ENCODE measurements around the gene GPR171. TPM values are rescaled to one million over a fixed set of nuclear protein-coding genes. Genes with fewer than 3 reads are reported as not detected.

GPR171 gene
- total RNA-seq, 2 experiments from 2014 or later: 131 to 134 TPM

DNA sequence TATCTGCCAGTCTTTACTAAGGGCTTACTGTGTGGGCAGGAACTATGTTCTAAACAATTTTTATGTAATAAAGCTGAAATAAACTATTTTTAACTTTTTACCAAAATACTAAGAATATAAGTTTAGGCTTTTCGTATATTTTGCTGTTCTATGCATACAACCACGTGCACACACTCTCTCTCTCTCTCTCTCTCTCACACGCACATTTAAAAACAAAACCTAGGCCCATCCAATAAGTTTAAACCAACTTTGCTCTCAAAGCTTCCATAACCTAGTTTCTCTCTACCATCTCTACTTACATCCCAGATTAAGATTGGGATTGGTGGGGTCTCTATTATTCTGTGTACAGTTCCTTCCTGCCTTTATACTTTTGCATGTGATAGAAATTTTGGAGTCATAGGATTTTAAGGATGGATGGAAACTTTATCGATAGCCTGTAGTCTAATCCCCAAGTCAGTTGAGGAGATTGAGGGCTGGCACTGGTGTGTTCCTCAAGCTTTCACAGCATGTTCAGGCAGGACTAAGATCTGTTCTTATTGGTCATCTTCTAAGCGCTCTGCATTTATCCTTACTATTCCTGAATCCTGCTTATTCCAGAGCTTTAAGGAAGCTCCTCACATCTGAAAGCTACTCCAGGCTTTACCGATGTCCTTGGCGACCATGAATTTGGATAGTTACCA lies 1.8 kb downstream of the GPR171 start:
- Mint-ChIP-seq H3K4me3 (peak overlapping the region; percentile 83), H3K9me3 (peaks cover 13% of the 10 kb centered on the region), H3K36me3 (peaks cover 60% of the 10 kb centered on the region), H3K27me3 (peaks cover 4% of the 10 kb centered on the region), H3K27ac (peak overlapping the region; percentile 98), H3K4me1 (peaks cover 52% of the 10 kb centered on the region)
- no peak for DNase-seq

DNA sequence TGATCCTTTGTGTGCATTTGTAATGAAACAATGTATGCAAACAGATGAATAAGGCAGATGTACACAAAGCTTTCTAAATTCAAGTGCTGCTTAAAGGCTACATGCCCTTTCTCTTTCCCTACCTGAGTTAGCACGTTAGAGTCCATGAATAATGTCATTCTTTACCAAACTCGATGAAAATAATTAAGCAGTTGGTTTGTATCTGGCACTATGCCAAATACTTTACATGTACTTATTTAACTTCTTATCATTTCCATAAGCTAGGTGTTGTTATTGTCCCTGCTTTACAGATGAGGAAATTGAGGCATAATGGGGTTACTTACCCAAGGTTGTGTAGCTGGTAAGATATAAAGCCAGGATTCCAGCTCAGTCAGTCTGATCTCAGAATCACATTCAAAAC lies 2.4 kb downstream of the GPR171 start:
- Mint-ChIP-seq H3K27ac (peak overlapping the region; percentile 98), H3K27me3 (peaks cover 4% of the 10 kb centered on the region), H3K4me1 (peaks cover 50% of the 10 kb centered on the region), H3K9me3 (peaks cover 13% of the 10 kb centered on the region), H3K36me3 (peaks cover 65% of the 10 kb centered on the region), H3K4me3 (peak overlapping the region; percentile 83)
- no peak for DNase-seq

DNA sequence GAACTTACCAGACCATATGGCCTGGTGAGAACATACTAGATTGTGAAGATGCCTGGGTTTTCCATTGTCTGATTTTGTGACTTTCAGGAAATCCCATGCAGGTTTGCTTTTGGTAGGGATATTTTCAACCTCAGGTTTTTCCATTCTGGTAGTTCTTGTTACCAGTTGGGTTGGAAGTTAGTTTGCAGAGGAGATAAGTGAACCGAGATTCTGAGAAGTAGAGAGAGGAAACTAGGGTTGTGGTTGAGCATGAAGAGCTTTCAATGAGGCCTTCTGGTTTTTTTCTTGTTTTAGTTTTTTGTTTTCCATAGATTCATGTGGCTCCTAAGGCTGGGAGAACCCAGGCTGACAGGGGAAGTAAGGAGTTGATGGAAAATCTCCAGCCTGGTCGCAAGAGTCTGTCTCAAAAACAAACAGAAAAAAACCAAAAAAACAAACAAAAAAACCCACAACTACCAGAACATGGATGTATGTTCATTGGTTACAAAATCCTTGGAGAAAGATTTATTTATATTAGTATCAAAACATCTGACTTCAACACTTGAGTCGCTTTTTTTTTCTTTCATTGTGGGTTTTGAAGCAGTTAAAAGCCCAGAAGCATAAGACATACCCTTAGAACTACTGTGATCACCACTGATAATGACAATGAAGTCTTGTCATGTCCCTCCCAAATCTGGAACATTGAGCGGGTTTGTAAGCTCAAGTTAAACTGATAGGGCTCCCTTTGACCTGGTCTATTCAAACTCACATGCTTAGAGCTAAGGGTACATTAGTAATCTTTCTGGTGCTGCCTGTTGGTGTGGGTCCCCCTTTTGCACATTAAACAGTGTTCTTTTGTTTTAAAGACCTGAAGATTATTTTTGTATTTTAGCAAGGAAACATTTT lies 3.2 kb downstream of the GPR171 start:
- Mint-ChIP-seq H3K9me3 (peaks cover 13% of the 10 kb centered on the region), H3K27ac (peak overlapping the region; percentile 98), H3K4me3 (peak overlapping the region; percentile 83), H3K36me3 (peaks cover 65% of the 10 kb centered on the region), H3K4me1 (peaks cover 42% of the 10 kb centered on the region), H3K27me3 (peaks cover 4% of the 10 kb centered on the region)
- no peak for DNase-seq

DNA sequence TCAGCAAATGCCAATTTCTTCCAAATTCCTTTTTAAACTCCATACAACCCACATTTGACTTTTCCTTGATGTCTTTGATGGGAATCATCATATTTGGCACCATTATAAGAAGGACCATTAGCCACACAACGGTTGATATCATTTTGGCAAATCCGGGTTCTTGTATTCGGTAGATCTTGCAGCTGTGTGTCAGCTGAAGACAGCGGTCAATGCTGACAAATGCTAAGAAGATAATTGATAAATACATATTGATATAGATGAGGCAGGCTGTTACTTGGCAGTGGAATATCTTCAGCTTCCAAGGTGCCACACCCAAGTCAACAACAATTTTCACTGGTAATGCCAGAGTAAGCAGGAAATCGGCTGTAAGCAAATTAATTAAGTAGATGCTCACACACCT lies 4.2 kb downstream of the GPR171 start:
- Mint-ChIP-seq H3K36me3 (peaks cover 73% of the 10 kb centered on the region), H3K27ac (peak overlapping the region; percentile 98), H3K4me3 (peak overlapping the region; percentile 83)

DNA sequence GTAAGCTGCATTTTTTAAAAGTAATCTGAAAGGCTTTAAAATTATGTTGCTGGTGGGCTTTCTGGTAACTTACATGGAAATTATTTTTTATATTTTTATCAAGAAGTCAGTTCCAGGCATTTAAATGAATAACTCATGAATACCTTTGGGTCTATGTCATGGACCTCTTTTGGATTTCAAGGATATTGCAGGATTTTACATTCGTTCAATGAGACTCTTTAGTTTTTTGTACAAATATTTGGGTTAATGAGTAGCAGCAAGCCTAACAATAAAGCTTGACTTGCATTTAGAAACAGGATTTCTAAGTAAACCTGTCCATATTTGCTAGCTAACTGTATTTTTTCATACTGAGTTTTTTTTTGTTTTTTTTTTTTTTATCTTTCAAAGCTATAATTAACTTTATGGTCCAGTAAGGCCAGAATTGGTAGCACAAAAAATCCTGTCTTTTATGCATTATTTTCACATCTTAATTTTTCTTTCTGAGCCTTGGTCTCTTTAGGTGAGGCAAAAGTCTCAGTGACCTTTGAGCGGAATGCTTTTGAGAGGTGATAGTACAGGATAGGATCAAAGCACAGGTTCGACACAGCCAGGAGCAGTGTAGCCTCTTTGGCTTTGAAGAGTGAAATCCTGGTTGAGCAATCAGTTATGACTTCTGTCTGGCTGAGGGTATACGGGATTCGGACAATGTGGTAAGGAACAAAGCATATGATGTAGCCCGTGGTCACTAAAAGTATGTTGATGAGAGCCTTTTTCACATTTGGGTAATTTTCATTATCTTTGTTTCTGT lies 4.8 kb downstream of the GPR171 start:
- H3K27ac Mint-ChIP-seq: peak overlapping the region; percentile 98
- H3K4me1 Mint-ChIP-seq: peaks cover 32% of the 10 kb centered on the region
- peaks cover 78% of the 10 kb centered on the region for H3K36me3 Mint-ChIP-seq

More for the DNA sequence above, 4.2 kb downstream of the GPR171 start:
- DNase-seq: no peak
- peaks cover 33% of the 10 kb centered on the region for H3K4me1 Mint-ChIP-seq
- H3K9me3 Mint-ChIP-seq: peaks cover 15% of the 10 kb centered on the region
- H3K27me3 Mint-ChIP-seq: peaks cover 4% of the 10 kb centered on the region

DNA sequence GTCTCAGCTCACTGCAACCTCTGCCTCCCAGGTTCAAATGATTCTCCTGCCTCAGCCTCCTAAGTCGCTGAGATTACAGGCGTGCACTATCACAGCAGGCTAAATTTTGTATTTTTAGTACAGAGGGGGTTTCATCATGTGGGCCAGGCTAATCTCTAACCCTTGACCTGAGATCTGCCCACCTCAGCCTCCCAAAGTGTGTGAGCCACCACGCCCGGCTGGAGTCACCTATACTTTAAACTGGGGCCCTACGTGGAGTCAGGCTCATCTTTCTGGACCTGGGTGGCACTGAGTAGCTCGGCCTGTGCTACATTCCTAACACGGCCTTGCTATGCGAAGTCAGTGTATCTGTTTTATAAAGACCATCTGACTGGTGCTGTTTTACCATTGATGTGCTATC lies 5.8 kb downstream of the GPR171 start:
- Mint-ChIP-seq H3K36me3 (peaks cover 77% of the 10 kb centered on the region), H3K4me1 (peaks cover 34% of the 10 kb centered on the region), H3K4me3 (no peak overlapping the region), H3K9me3 (peaks cover 18% of the 10 kb centered on the region), H3K27ac (peak overlapping the region; percentile 42), H3K27me3 (no peaks in the 10 kb centered on the region)
- no peak for DNase-seq

More for the DNA sequence above, 4.8 kb downstream of the GPR171 start:
- Mint-ChIP-seq H3K27me3 (peaks cover 3% of the 10 kb centered on the region), H3K4me3 (peak overlapping the region; percentile 83), H3K9me3 (peaks cover 17% of the 10 kb centered on the region)
- no peak for DNase-seq

DNA sequence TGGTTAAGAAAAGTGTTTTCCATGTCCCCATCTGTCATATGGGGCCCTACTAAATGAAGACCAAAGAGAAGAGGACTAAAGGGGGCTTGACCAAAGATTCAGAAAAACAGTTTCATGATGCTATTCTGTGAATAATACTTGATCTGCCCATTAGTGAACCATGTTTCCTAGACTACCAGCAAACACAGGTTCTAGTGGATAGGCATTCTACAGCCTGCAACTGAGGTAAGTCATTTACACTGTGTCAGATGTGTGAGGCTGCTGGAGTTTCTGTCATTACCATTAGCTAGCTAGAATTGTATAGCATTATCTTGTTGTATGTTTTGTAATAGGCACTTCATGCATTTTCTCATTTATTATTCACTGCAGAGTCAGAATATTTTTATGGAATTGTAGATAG lies 6.6 kb downstream of the GPR171 start:
- DNase-seq: no peak
- Mint-ChIP-seq H3K36me3 (peaks cover 72% of the 10 kb centered on the region), H3K9me3 (peaks cover 18% of the 10 kb centered on the region), H3K27ac (peak overlapping the region; percentile 23), H3K4me3 (no peak overlapping the region), H3K4me1 (peaks cover 36% of the 10 kb centered on the region), H3K27me3 (no peaks in the 10 kb centered on the region)

DNA sequence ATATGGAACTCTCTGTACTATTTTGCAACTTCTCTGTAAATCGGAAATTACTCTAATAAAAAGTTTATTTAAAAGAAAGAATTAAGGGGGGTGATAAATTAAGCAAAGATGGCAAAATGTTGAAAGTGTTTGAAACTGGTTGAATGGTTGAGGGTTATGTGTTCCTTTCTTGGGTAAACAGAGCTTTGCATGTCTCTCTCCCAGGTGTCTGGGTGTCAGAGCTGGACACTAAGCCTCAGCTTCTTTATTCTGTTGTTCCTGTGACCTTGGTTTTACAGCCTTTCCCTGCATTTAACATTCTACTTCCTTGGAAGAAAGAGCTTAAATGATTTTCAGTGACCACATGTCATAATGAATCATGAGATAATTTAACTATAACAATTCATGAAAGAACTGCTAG lies 7.2 kb downstream of the GPR171 start:
- H3K27me3 Mint-ChIP-seq: no peaks in the 10 kb centered on the region
- H3K27ac Mint-ChIP-seq: peak overlapping the region; percentile 23
- peaks cover 42% of the 10 kb centered on the region for H3K4me1 Mint-ChIP-seq
- no peak overlapping the region for H3K4me3 Mint-ChIP-seq
- peaks cover 74% of the 10 kb centered on the region for H3K36me3 Mint-ChIP-seq
- peaks cover 24% of the 10 kb centered on the region for H3K9me3 Mint-ChIP-seq
- no peak for DNase-seq

DNA sequence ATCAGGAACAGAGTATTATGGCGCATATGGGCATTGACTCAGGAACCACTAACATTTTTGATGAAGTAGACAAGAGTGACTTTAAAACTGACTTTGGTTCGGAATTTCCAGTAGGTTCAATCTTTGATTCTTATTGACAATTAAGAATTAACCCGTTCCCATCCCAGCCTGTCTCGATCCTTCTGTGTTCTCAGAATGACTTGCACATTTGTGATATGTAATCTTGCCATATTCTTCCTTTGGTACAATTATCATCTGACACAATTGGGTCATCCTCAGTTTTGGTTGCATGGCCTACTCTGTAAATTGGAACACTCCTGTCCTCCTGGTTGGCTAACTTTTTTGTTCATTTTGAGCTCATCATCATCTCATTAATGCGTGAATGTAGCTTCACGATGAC lies 10.5 kb downstream of the GPR171 start:
- peaks cover 49% of the 10 kb centered on the region for H3K36me3 Mint-ChIP-seq
- no peaks in the 10 kb centered on the region for H3K27me3 Mint-ChIP-seq
- H3K27ac Mint-ChIP-seq: no peak overlapping the region
- peaks cover 16% of the 10 kb centered on the region for H3K9me3 Mint-ChIP-seq
- no peak for DNase-seq
- no peak overlapping the region for H3K4me3 Mint-ChIP-seq
- H3K4me1 Mint-ChIP-seq: peaks cover 44% of the 10 kb centered on the region

DNA sequence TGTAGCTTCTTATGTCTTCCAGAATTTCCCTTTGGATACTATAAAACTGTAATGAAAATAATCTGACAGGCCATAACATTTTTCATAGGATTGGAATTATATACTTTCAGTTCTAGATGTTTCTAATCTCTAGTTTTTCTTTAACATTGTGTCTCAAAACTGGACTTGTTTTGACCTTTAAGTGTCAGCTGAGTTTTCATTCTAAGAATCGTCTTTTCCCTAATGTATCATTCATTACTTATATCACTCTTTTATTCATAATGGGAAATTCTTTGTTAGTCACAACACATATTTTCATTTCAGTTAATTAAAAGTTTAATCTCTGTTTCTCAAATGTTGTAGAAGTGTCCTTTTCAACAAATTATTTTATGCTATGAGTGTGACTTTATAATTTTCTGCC lies 11.9 kb downstream of the GPR171 start:
- peaks cover 52% of the 10 kb centered on the region for H3K4me1 Mint-ChIP-seq
- DNase-seq: no peak
- H3K9me3 Mint-ChIP-seq: peaks cover 16% of the 10 kb centered on the region
- no peaks in the 10 kb centered on the region for H3K27me3 Mint-ChIP-seq
- H3K4me3 Mint-ChIP-seq: no peak overlapping the region
- H3K36me3 Mint-ChIP-seq: peaks cover 38% of the 10 kb centered on the region
- peak overlapping the region; percentile 87 for H3K27ac Mint-ChIP-seq

DNA sequence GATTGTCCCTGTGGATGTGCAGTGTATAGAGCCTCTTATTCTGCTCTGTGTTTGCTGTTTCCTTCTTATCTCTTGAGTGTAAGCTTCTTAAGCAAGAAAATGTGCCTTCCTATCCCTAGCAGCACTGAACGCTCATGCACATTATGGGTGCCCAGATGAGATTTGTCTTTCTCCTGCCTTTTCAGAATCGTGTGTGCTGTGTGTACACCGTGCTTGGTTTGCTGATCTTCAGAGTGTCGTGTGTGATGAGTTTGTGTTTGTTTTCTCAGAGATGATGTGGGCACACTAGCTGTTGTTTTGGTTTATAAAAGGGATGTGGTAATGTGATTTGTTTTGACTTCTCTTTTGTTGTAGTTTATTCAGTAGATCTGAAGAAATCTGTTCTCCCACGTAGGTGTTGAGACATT lies 19.7 kb downstream of the GPR171 start:
- peaks cover 8% of the 10 kb centered on the region for H3K36me3 Mint-ChIP-seq
- H3K4me1 Mint-ChIP-seq: peaks cover 38% of the 10 kb centered on the region
- H3K27ac Mint-ChIP-seq: peak overlapping the region; percentile 59
- H3K27me3 Mint-ChIP-seq: no peaks in the 10 kb centered on the region
- H3K9me3 Mint-ChIP-seq: no peaks in the 10 kb centered on the region
- H3K4me3 Mint-ChIP-seq: peak overlapping the region; percentile 58
- DNase-seq: no peak

DNA sequence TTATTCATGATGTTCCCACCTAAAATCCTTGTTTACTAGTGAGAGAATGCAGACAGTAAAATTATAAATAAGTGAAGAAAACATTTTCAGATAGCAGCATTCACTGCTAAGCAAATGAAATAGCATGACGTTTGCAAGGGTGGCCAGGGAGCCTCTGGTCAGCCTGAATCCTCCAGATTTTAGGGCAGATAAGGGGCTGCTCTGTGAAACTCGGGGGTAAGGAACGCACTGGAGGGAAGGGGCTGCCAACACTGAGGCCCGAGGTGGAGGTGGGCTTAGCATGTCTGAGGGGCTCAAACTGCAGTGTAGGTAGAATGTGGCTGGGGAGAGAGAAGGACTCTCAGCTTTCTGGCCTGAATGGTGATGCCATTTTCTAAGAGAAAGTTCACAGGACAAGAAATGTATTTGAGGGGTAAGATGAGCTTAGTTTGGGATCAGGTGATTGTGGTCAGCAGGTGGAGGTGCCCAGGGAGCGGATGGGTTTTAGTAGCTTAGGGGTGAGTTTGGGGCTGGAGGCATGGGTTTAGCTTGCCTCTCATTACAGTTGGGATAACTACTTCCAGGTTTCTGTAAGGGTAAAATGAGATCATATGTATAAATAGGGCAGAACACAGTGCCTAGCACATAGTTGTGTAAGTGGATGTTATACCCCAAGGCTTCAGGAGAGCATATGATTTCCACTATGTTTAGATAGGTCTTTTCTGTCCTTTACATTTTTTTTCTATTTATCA lies 20.5 kb downstream of the GPR171 start:
- H3K4me3 Mint-ChIP-seq: no peak overlapping the region
- H3K9me3 Mint-ChIP-seq: no peaks in the 10 kb centered on the region
- H3K27ac Mint-ChIP-seq: no peak overlapping the region

DNA sequence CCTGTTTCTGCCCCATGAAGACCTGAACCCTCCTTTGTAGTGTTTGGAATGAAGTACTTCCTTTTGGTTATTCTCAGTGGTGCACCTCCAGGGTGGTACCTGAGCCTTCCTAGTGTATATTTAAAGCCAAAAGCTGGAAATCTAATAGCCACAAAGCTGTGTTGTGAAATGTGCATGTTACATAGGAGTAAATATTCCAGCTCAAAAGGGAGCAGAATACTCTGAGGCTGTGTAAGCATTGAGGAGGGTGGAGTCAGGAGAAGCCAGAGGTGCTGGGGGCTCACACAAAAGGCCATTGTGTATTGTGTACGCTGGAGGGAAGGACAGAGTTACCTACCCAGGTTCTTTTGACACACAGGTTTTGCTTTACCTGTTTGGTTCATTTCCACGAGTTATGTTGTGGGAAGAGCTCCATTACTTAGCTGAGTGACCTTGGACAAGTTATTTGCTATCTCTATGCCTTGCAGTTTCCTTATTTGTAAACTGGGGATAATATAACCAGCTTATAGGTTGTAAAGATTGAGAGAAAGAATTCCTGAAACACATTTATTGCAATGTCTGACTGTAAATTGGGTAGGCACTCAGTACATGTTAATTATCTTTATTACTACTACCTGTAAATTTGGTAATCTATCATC lies 24.7 kb downstream of the GPR171 start:
- no peak for DNase-seq
- no peaks in the 10 kb centered on the region for H3K36me3 Mint-ChIP-seq
- H3K4me3 Mint-ChIP-seq: no peak overlapping the region
- peaks cover 19% of the 10 kb centered on the region for H3K4me1 Mint-ChIP-seq
- H3K9me3 Mint-ChIP-seq: no peaks in the 10 kb centered on the region
- no peak overlapping the region for H3K27ac Mint-ChIP-seq
- H3K27me3 Mint-ChIP-seq: no peaks in the 10 kb centered on the region

More for the DNA sequence above, 20.5 kb downstream of the GPR171 start:
- H3K36me3 Mint-ChIP-seq: peaks cover 8% of the 10 kb centered on the region
- H3K27me3 Mint-ChIP-seq: no peaks in the 10 kb centered on the region
- no peak for DNase-seq
- H3K4me1 Mint-ChIP-seq: peaks cover 34% of the 10 kb centered on the region

DNA sequence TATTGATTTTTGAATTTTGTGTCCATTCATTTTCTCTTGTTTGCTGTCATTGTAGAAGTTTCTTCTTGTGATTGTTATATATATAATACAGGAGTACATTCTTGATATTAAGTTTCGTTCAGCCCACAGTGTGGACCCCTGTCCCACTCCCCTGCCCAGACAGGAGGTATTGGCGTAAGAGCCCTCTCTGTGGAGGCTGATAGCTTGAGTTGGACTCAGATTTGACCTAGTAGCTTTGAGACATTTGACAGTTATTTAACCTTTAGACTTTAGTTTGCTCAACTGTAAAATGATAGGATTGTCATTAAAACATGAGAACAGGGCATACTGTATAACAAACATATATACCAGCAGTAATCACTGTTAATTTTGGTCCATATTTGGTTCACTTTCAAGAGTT lies 27.1 kb downstream of the GPR171 start:
- DNase-seq: no peak
- Mint-ChIP-seq H3K4me3 (no peak overlapping the region), H3K4me1 (peaks cover 27% of the 10 kb centered on the region), H3K27me3 (no peaks in the 10 kb centered on the region), H3K9me3 (no peaks in the 10 kb centered on the region), H3K27ac (no peak overlapping the region), H3K36me3 (no peaks in the 10 kb centered on the region)
